Spleen (tissue), 13 donors: ENCODE measurements around the gene DAPK2. TPM values are rescaled to one million over a fixed set of nuclear protein-coding genes. Genes with fewer than 3 reads are reported as not detected.

Experiments used
- DNase-seq: peaks from one replicate; pipeline ENCODE4 v3.0.0-alpha.2; 2020
- H3K27ac ChIP-seq, 8 donors: fragments of 200-600 bp; sonication (generic) in 7 of 8; 1 replicate in 4 of 8; 2 replicates in 4 of 8; pipeline versions ENCODE4 v1.5.0 to v1.8.0; 2016 to 2021; ENCODE audit warnings: inconsistent platforms in 4 of 8, mild to moderate bottlenecking in 4 of 8, moderate library complexity in 1 of 8
- H3K27me3 ChIP-seq, 7 donors: fragments of 200-600 bp; sonication (generic) in 6 of 7; replicated peaks in 1 of 7; 1 replicate in 4 of 7; 2 replicates in 3 of 7; pipeline versions ENCODE4 v1.5.0 to v1.8.0; 2016 to 2021; ENCODE audit warnings: inconsistent platforms in 3 of 7, mild to moderate bottlenecking in 1 of 7
- H3K36me3 ChIP-seq, 6 donors: fragments of 200-600 bp; sonication (generic) in 5 of 6; 1 replicate in 4 of 6; 2 replicates in 2 of 6; pipeline versions ENCODE4 v1.5.0 to v1.8.0; 2016 to 2021; ENCODE audit warnings: inconsistent platforms in 2 of 6
- H3K4me1 ChIP-seq, 6 donors: fragments of 200-600 bp; sonication (generic) in 5 of 6; 1 replicate in 3 of 6; 2 replicates in 3 of 6; pipeline versions ENCODE4 v1.5.0 to v1.8.0; 2016 to 2021; ENCODE audit warnings: inconsistent platforms in 3 of 6
- H3K4me3 ChIP-seq, 8 donors: fragments of 200-600 bp; sonication (generic) in 7 of 8; 1 replicate in 4 of 8; 2 replicates in 4 of 8; pipeline versions ENCODE4 v1.5.0 to v1.8.0; 2016 to 2021; ENCODE audit warnings: inconsistent platforms in 4 of 8, mild to moderate bottlenecking in 4 of 8, moderate library complexity in 2 of 8
- H3K9me3 ChIP-seq, 8 donors: fragments of 200-600 bp; sonication (generic) in 7 of 8; 1 replicate in 4 of 8; 2 replicates in 4 of 8; pipeline versions ENCODE4 v1.5.0 to v1.8.0; 2016 to 2021; ENCODE audit warnings: inconsistent platforms in 4 of 8
- CTCF ChIP-seq, 11 experiments: fragments of 200-600 bp in 7 of 11; fragments of 450-650 bp in 4 of 11; sonication (generic) in 4 of 11; IDR thresholded peaks in 8 of 11; conservative IDR thresholded peaks in 3 of 11; 1 replicate in 7 of 11; 2 replicates in 4 of 11; pipeline versions ENCODE4 v1.4.0 to v1.8.0; 2016 to 2021; ENCODE audit warnings: antibody characterized with exemption in 11 of 11, inconsistent platforms in 4 of 11, mild to moderate bottlenecking in 1 of 11
- POLR2A ChIP-seq, 3 donors: fragments of 450-650 bp; IDR thresholded peaks; one replicate each; pipeline ENCODE4 v1.5.1; 2017; ENCODE audit warnings: antibody characterized with exemption in 3 of 3, mild to moderate bottlenecking in 1 of 3
- POLR2AphosphoS5 ChIP-seq, 3 donors: sonication (generic); formaldehyde crosslinking; IDR thresholded peaks; one replicate each; pipeline ENCODE4 v1.5.1; 2017; ENCODE audit warnings: antibody characterized with exemption in 3 of 3
- WGBS, 5 donors: extraction: QIAGEN DNeasy Blood & Tissue Kit in 3 of 5; methylation state at CpG; one replicate each; pipeline versions ENCODE4 v1.1.5 to v1.1.7; 2013 to 2018; 5-methylcytosine and 5-hydroxymethylcytosine counted together
- intact Hi-C: fragments of 100-400 bp; cut with DNase I; formaldehyde crosslinking; loops from one replicate; pipeline ENCODE4 v1.15.0; 2023; ENCODE audit warnings: low total_unique reads
- long read RNA-seq, 2 donors: transcript quantifications; one replicate each; lab custom pipeline, GENCODE V29; 2026
- polyA plus RNA-seq, 3 donors: library from polyadenylated mRNA; stranded (reverse); fragments of 200-250 nt; gene quantifications; one replicate each; pipeline ENCODE4 v1.2.1, GENCODE V29; 2013
- total RNA-seq, 7 donors: library from RNA; depleted of rRNA in 3 of 7; stranded (reverse); fragments of >200 nt in 3 of 7; fragmentation: NEBNext Ultra II Directional in 4 of 7; extraction: Animal tissue kit (Norgen Biotek cat#: 25700) in 4 of 7; gene quantifications; one replicate each; pipeline versions ENCODE4 v1.1.0 to v1.2.1, GENCODE V29; 2016 to 2021
- donor health status: healthy with polysubstance abuse.
- donor health status: DM: no; HTN: no; CAD: no; lungs with moderate emphysema.
- donor health status: DM: no; HTN: no; CAD: no.
- donor health status: Bipolar disorder and iron deficiency.
- donor health status: healthy.
- donor health status: DM: no; HTN: no; CAD: no.
- donor health status: DM: yes; HTN: yes; CAD: no.

DAPK2 gene
- total RNA-seq: 10 to 100 TPM; 12.2 to 38.3 (median 20.6) TPM
- 1 to 10 TPM; 4.9 to 7.6 (median 6.0) TPM for polyA plus RNA-seq
- long read RNA-seq, donor 1, partial matches to known transcripts: 0 of 3 reads
- long read RNA-seq, donor 1, other reads (novel, unspliced or antisense): 0 of 3 reads
- long read RNA-seq, donor 2, partial matches to known transcripts: 0 of 1 reads
- long read RNA-seq, donor 2, other reads (novel, unspliced or antisense): 0 of 1 reads

GRCh38 chr15:64046421-64047153, at the start of gene DAPK2:
Gene DAPK2, minus strand, starts transcription at chr15:64046485. Its CDS starts 6,224 bp downstream, at chr15:64040261.
- Histone ChIP-seq H3K36me3 (no peaks in the 10 kb centered on the region), H3K27ac (peak within 1 kb of the TSS; percentile 40 to 90 (median 64)), H3K27me3 (no peaks in the 10 kb centered on the region), H3K9me3 (no peaks in the 10 kb centered on the region), H3K4me3 (peak within 1 kb of the TSS; percentile 40 to 71 (median 55)), H3K4me1 (peaks cover 24 to 89% (median 60%) of the 10 kb centered on the region in 6 donors)
- 8 to 41% (median 8%) methylated on average over 13 to 50 of the region's 50 CpGs for WGBS, 5 donors
- intact Hi-C loops: loop anchor here (10.0 kb wide), 1 partner anchor 212 kb away; the partner anchor contains the start of gene HERC1
- TF ChIP-seq CTCF (IDR thresholded peaks at IDR 0.05 in 8 of 11, conservative IDR thresholded peaks at IDR 0.05 in 3 of 11): peak; percentile 20 to 91 (median 82)
- peak in 2 of 3 donors; percentile 35 to 42 for TF ChIP-seq POLR2AphosphoS5 (IDR thresholded peaks at IDR 0.05)
- TF ChIP-seq POLR2A (IDR thresholded peaks at IDR 0.05): no peak
- peak; percentile 93 for DNase-seq

- peaks cover 54 to 89% (median 84%) of the 10 kb centered on the region in 6 donors for H3K4me1 ChIP-seq
- no peak for DNase-seq
These were observed 49.1 kb upstream of the DAPK2 start for GRCh38 chr15:64095431-64095794.

GRCh38 chr15:64093627-64094417, 47.5 kb upstream of the DAPK2 start, which contains the start of gene CIAO2A:
Gene CIAO2A, minus strand, starts transcription at chr15:64093838. Its CDS starts 70 bp downstream, at chr15:64093768.
- H3K27ac ChIP-seq: peak within 1 kb of the TSS; percentile 88 to 97 (median 94)
- no peaks in the 10 kb centered on the region for H3K27me3 ChIP-seq
- DNase-seq: peak; percentile 96
- H3K4me1 ChIP-seq: peaks cover 49 to 89% (median 83%) of the 10 kb centered on the region in 6 donors
- peaks cover 0 to 5% (median under 1%) of the 10 kb centered on the region in 6 donors for H3K36me3 ChIP-seq
- WGBS, 5 donors: 0 to 1% (median 0%) methylated on average over 37 to 41 of the region's 41 CpGs
- H3K4me3 ChIP-seq: peak within 1 kb of the TSS; percentile 72 to 95 (median 83)
- TF ChIP-seq POLR2AphosphoS5 (IDR thresholded peaks at IDR 0.05) (peak; percentile 88 to 91 (median 90)), POLR2A (IDR thresholded peaks at IDR 0.05) (peak in 2 of 3 donors; percentile 13 to 43), CTCF (IDR thresholded peaks at IDR 0.05 in 8 of 11, conservative IDR thresholded peaks at IDR 0.05 in 3 of 11) (peak in 2 of 11 experiments; percentile 22 to 25)
- intact Hi-C loops: no loop called here
- no peaks in the 10 kb centered on the region for H3K9me3 ChIP-seq

More at GRCh38 chr15:64095431-64095794, 49.1 kb upstream of the DAPK2 start:
- H3K9me3 ChIP-seq: no peaks in the 10 kb centered on the region
- intact Hi-C loops: no loop called here
- H3K27me3 ChIP-seq: no peaks in the 10 kb centered on the region
- H3K27ac ChIP-seq: peak overlapping the region; percentile 76 to 96 (median 92)
- H3K4me3 ChIP-seq: peak overlapping the region; percentile 85 to 99 (median 92)
- H3K36me3 ChIP-seq: peaks cover 0 to 6% (median 0%) of the 10 kb centered on the region in 6 donors
- 40 to 62% (median 43%) methylated on average over 3 to 4 of the region's 4 CpGs for WGBS, 5 donors
- no peak for TF ChIP-seq POLR2A (IDR thresholded peaks at IDR 0.05)
- no peak for TF ChIP-seq CTCF (IDR thresholded peaks at IDR 0.05 in 8 of 11, conservative IDR thresholded peaks at IDR 0.05 in 3 of 11)
- TF ChIP-seq POLR2AphosphoS5 (IDR thresholded peaks at IDR 0.05): no peak
